GM12865 (cell line): ENCODE data around the gene CNTNAP2.

Source experiments
- DNase-seq: peaks from one replicate; pipeline ENCODE4 v3.0.0; 2010; ENCODE audit warnings: low read depth
- H3K4me3 ChIP-seq: 2 replicates; pipeline ENCODE4 v1.5.1; 2011; ENCODE audit warnings: mild to moderate bottlenecking, low read depth, low read length, control low read depth
- CTCF ChIP-seq: IDR thresholded peaks from 2 replicates; pipeline ENCODE4 v1.5.1; 2011; ENCODE audit warnings: low read length, control low read depth, low read depth, inconsistent platforms; ENCODE audit not compliant: insufficient read depth; ENCODE audit errors: missing control alignments

CNTNAP2 gene

GRCh38 chr7:146359176-146359575, 242.6 kb downstream of the CNTNAP2 start:
- DNase-seq, result no peak
- no peak for TF ChIP-seq CTCF
- no peak overlapping the region for H3K4me3 ChIP-seq

GRCh38 chr7:146366938-146367337, 250.3 kb downstream of the CNTNAP2 start:
- no peak for DNase-seq
- H3K4me3 ChIP-seq, result no peak overlapping the region
- no peak for TF ChIP-seq CTCF

GRCh38 chr7:146370171-146370570, 253.6 kb downstream of the CNTNAP2 start:
- no peak for TF ChIP-seq CTCF
- DNase-seq, result no peak
- no peak overlapping the region for H3K4me3 ChIP-seq

GRCh38 chr7:146375170-146375569, 258.6 kb downstream of the CNTNAP2 start:
- DNase-seq, result no peak
- H3K4me3 ChIP-seq, result no peak overlapping the region
- TF ChIP-seq CTCF, result no peak

- H3K4me3 ChIP-seq, result no peak overlapping the region
- no peak for DNase-seq
- no peak for TF ChIP-seq CTCF
Observed at GRCh38 chr7:146378196-146378595, 261.6 kb downstream of the CNTNAP2 start.

- H3K4me3 ChIP-seq, result no peak overlapping the region
- TF ChIP-seq CTCF, result no peak
- no peak for DNase-seq
Observed at GRCh38 chr7:146387140-146387539, 270.5 kb downstream of the CNTNAP2 start.

- DNase-seq, result no peak
- H3K4me3 ChIP-seq, result no peak overlapping the region
- no peak for TF ChIP-seq CTCF
Observed at GRCh38 chr7:146388928-146389327, 272.3 kb downstream of the CNTNAP2 start.
